Measurements from ENCODE around the gene DTX3. TPM values are rescaled to one million over a fixed set of nuclear protein-coding genes. Genes with fewer than 3 reads are reported as not detected.

DTX3 gene
- polyA plus RNA-seq, 1 donor from 2014 or later: 141 TPM

DNA sequence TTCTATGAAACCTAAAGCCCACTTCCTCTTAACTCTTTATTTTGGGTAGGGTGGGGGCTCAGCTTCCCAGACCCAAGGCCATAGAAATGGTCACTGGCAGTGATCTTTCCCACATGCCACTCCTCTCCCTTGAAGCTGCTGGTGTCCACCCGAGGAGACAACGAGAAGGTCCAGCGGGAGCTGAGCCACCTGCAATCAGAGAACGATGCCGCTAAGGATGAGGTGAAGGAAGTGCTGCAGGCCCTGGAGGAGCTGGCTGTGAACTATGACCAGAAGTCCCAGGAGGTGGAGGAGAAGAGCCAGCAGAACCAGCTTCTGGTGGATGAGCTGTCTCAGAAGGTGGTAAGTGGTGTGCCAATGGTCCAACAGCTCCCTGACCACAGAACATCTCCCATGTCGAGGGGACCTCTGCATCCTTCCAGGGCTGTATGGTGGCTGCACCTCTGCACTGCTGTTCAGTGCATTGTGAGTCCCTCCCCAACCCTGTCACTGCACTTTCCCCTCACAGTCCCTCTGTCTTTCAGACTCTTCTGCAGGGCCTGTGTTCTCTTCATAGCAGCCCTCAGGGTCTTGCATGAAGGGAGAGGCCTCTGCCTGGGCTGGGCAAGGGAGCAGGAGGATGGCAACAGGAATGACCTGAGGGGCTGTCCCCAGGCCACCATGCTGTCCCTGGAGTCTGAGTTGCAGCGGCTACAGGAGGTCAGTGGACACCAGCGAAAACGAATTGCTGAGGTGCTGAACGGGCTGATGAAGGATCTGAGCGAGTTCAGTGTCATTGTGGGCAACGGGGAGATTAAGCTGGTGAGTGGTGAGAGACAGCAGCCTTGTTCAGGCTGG lies 32.5 kb upstream of the DTX3 start:
- Histone ChIP-seq H3K79me2 (replicated peaks; ENCODE audit: insufficient read depth, low read length) (no peaks in the 10 kb centered on the region), H2AFZ (ENCODE audit: low read depth, low read length) (no peak overlapping the region), H3F3A (ENCODE audit: insufficient read depth, low read length, poor library complexity, severe bottlenecking) (no peaks in the 10 kb centered on the region), H3K4me2 (ENCODE audit: low read length) (no peak overlapping the region), H3K4me3 (ENCODE audit: low read length) (no peak overlapping the region), H3K36me3 (ENCODE audit: insufficient read depth, low read length) (peaks cover 15% of the 10 kb centered on the region), H3K9me3 (ENCODE audit: low read length) (no peaks in the 10 kb centered on the region), H3K27me3 (ENCODE audit: insufficient read depth, low read depth, low read length) (no peaks in the 10 kb centered on the region), H4K20me1 (ENCODE audit: insufficient read depth) (no peaks in the 10 kb centered on the region), H3K9me2 (ENCODE audit: insufficient read depth, low read length) (no peaks in the 10 kb centered on the region), H3K9ac (ENCODE audit: low read length) (no peak overlapping the region), H3K27ac (ENCODE audit: low read length) (no peak overlapping the region)
- no peak for TF ChIP-seq EP300 (conservative IDR thresholded peaks at IDR 0.05; ENCODE audit: poor library complexity, severe bottlenecking)
- TF ChIP-seq POLR2AphosphoS5 (IDR thresholded peaks at IDR 0.05): no peak
- no peak for TF ChIP-seq REST (IDR thresholded peaks at IDR 0.05; ENCODE audit: borderline replicate concordance)

GRCh38 chr12:57574795-57575194 lies 29.8 kb upstream of the DTX3 start:
- H2AFZ ChIP-seq (ENCODE audit: low read depth, low read length): no peak overlapping the region
- no peak overlapping the region for H3K9ac ChIP-seq (ENCODE audit: low read length)
- no peaks in the 10 kb centered on the region for H3K9me3 ChIP-seq (ENCODE audit: low read length)
- no peak overlapping the region for H3K4me2 ChIP-seq (ENCODE audit: low read length)
- H3F3A ChIP-seq (ENCODE audit: insufficient read depth, low read length, poor library complexity, severe bottlenecking): no peaks in the 10 kb centered on the region
- no peaks in the 10 kb centered on the region for H4K20me1 ChIP-seq (ENCODE audit: insufficient read depth)
- no peak overlapping the region for H3K4me3 ChIP-seq (ENCODE audit: low read length)
- no peaks in the 10 kb centered on the region for H3K9me2 ChIP-seq (ENCODE audit: insufficient read depth, low read length)
- TF ChIP-seq RAD21 (conservative IDR thresholded peaks at IDR 0.05) (no peak), REST (IDR thresholded peaks at IDR 0.05; ENCODE audit: borderline replicate concordance) (no peak), POLR2AphosphoS5 (IDR thresholded peaks at IDR 0.05) (no peak), SMC3 (conservative IDR thresholded peaks at IDR 0.05; ENCODE audit: poor library complexity) (no peak), EZH2 (IDR thresholded peaks at IDR 0.05; ENCODE audit: borderline replicate concordance, insufficient read depth, low read length, poor library complexity, severe bottlenecking) (no peak), TAF1 (IDR thresholded peaks at IDR 0.05; ENCODE audit: low read depth) (no peak), MXI1 (conservative IDR thresholded peaks at IDR 0.05; ENCODE audit: poor library complexity, severe bottlenecking) (no peak), EP300 (conservative IDR thresholded peaks at IDR 0.05; ENCODE audit: poor library complexity, severe bottlenecking) (no peak)
- TF ChIP-seq, protein P1, sequence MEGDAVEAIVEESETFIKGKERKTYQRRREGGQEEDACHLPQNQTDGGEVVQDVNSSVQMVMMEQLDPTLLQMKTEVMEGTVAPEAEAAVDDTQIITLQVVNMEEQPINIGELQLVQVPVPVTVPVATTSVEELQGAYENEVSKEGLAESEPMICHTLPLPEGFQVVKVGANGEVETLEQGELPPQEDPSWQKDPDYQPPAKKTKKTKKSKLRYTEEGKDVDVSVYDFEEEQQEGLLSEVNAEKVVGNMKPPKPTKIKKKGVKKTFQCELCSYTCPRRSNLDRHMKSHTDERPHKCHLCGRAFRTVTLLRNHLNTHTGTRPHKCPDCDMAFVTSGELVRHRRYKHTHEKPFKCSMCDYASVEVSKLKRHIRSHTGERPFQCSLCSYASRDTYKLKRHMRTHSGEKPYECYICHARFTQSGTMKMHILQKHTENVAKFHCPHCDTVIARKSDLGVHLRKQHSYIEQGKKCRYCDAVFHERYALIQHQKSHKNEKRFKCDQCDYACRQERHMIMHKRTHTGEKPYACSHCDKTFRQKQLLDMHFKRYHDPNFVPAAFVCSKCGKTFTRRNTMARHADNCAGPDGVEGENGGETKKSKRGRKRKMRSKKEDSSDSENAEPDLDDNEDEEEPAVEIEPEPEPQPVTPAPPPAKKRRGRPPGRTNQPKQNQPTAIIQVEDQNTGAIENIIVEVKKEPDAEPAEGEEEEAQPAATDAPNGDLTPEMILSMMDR (IDR thresholded peaks at IDR 0.05; ENCODE audit: poor library complexity, severe bottlenecking): no peak
- no peaks in the 10 kb centered on the region for H3K27me3 ChIP-seq (ENCODE audit: insufficient read depth, low read depth, low read length)
- peaks cover 17% of the 10 kb centered on the region for H3K36me3 ChIP-seq (ENCODE audit: insufficient read depth, low read length)
- no peak overlapping the region for H3K27ac ChIP-seq (ENCODE audit: low read length)
- H3K79me2 ChIP-seq (replicated peaks; ENCODE audit: insufficient read depth, low read length): no peaks in the 10 kb centered on the region
